Central memory CD8-positive, alpha-beta T cell (primary cell): ENCODE measurements around the gene OPRL1.

Experiments
- ATAC-seq: fragments of 150-1000 bp; cut with Tn5 transposase; replicated peaks from 2 replicates; pipeline ENCODE4 v1.10.0; 2022; ENCODE audit warnings: mild to moderate bottlenecking, moderate FRiP score, moderate number of reproducible peaks; ENCODE audit not compliant: poor library complexity, severe bottlenecking; ENCODE audit errors: extremely low read depth
- DNase-seq, 2 donors: peaks; one replicate each; pipeline ENCODE4 v3.0.0; 2021; ENCODE audit warnings: low spot score in 2 of 2
- H3K27ac Mint-ChIP-seq: one replicate; pipeline ENCODE4 v1.8.0; 2022; ENCODE audit warnings: low read depth, mild to moderate bottlenecking, moderate library complexity, mixed read lengths
- H3K27me3 Mint-ChIP-seq: one replicate; pipeline ENCODE4 v1.8.0; 2022; ENCODE audit warnings: mixed read lengths
- H3K36me3 Mint-ChIP-seq: one replicate; pipeline ENCODE4 v1.8.0; 2022; ENCODE audit warnings: mild to moderate bottlenecking, moderate library complexity, mixed read lengths; ENCODE audit not compliant: insufficient read depth
- H3K4me1 Mint-ChIP-seq: one replicate; pipeline ENCODE4 v1.8.0; 2022; ENCODE audit warnings: mixed read lengths
- H3K4me3 Mint-ChIP-seq: one replicate; pipeline ENCODE4 v1.8.0; 2022; ENCODE audit warnings: mild to moderate bottlenecking, moderate library complexity, mixed read lengths
- H3K9me3 Mint-ChIP-seq: one replicate; pipeline ENCODE4 v1.8.0; 2022; ENCODE audit warnings: mixed read lengths

OPRL1 gene

DNA sequence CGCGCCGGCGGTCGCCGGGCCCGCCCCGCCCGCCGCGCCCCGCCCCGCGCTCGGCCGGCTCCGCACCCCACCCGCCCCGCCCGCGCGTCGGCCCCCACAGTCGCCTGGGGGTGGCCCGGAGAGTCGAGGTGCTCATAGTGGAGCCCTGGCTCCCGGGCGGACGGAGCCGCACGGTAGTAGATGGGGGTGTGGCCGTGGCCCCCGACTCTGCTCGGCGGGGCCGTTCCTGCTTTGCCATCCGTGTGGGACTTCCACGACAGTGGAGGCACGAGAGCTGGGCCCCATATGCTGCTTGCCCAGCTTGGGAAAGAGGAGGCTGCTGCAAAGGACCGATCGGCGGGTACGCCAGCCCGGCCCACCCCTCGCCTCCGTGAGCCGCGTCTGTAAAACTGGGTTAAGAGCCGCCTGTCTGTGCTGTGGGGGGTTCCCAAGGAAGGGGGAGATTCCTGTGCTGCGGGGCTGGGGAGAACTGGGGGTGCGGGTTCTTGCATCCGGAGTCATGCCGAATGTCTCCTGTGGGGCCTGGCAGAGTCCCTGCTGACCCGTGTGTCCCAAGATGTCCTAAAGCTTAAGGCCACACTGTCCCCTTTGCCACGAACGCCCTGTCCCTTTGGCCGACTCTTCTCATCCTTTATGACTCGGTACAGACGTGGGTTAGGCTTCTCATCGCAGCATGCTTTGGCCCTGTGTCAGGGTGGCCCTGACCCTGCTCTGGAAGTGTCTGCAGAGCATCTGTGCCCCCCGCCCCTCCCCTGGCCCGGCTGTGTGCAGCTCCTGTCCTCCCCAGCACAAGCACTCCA is at the start of gene OPRL1:
TSS of gene OPRL1 (plus strand) at position 70 of the 800 bp plus-strand sequence. CDS start 12,639 bp downstream, outside the sequence.
- Mint-ChIP-seq H3K27me3 (no peaks in the 10 kb centered on the region), H3K36me3 (peaks cover 10% of the 10 kb centered on the region), H3K4me3 (peak within 1 kb of the TSS; percentile 93), H3K4me1 (peaks cover 60% of the 10 kb centered on the region), H3K9me3 (no peaks in the 10 kb centered on the region), H3K27ac (peak within 1 kb of the TSS; percentile 70)
- DNase-seq (peak in 1 of 2 donors; percentile 55), ATAC-seq (peak; percentile 47)

DNA sequence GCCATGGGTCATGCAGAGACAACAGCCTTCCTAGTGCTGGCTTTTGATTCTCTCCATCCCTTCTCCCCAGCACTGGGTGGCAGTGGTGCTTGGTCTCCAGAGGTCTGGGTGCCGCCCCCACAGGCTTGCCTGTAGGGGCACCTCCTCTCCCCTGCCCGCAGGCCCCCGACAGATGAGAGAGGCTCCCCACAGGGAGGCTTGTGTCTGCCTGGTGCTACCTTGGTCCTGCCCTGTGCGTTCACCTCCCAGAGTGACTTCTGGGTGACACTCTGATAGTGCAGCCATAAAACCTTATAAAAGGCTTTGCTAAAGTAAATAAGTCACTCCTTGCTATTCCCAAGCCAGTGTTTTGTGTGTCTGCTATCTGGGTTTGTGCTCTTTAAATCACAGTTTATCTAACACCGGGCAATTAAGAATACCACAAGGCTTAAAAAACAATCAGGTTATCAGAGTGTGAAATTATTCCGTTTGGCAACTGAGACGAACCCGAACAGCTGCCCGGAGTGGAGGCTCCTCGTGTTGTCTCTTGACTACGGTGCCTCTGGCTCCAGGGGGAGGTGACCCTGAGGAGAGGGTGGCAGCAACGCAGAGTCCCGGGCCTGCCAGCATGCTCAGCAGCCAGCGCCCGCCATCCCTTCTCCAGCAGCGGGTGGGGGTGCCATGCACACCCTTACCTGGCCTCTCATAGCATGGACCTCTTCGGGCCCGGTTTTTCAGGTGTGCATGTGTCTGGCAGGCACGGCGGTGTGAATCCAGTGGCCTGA is 49.3 kb upstream of the OPRL1 start:
- no peak for ATAC-seq
- no peak overlapping the region for H3K4me3 Mint-ChIP-seq
- no peaks in the 10 kb centered on the region for H3K9me3 Mint-ChIP-seq
- H3K27ac Mint-ChIP-seq, result no peak overlapping the region
- no peaks in the 10 kb centered on the region for H3K27me3 Mint-ChIP-seq
- peaks cover 29% of the 10 kb centered on the region for H3K4me1 Mint-ChIP-seq
- H3K36me3 Mint-ChIP-seq, result peaks cover 45% of the 10 kb centered on the region
- DNase-seq, result no peak

DNA sequence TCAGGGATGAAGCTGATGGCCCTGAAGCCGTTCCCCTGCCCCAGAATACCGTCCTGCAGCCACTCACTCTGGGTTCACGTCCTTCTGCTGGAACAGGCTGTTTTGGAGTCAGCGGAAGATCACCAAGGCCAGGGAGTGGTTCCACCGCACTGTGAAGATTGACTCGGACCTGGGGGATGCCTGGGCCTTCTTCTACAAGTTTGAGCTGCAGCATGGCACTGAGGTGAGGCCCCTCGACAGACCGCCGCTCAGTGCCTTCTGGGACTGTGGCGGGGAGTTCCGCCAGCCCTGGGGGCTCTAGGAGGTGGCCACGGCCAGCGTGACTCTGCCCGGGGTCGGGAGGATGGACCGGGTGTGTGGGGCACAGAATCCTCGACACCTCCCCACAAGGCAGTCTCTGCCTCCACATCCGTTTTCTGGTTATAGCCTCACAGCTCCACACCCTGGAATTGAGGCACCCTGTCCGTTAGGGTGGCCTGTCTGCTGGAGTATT is 48.0 kb upstream of the OPRL1 start:
- Mint-ChIP-seq H3K36me3 (peaks cover 43% of the 10 kb centered on the region), H3K9me3 (no peaks in the 10 kb centered on the region), H3K27ac (no peak overlapping the region), H3K4me3 (no peak overlapping the region), H3K4me1 (peaks cover 43% of the 10 kb centered on the region), H3K27me3 (no peaks in the 10 kb centered on the region)
- DNase-seq (no peak), ATAC-seq (no peak)

DNA sequence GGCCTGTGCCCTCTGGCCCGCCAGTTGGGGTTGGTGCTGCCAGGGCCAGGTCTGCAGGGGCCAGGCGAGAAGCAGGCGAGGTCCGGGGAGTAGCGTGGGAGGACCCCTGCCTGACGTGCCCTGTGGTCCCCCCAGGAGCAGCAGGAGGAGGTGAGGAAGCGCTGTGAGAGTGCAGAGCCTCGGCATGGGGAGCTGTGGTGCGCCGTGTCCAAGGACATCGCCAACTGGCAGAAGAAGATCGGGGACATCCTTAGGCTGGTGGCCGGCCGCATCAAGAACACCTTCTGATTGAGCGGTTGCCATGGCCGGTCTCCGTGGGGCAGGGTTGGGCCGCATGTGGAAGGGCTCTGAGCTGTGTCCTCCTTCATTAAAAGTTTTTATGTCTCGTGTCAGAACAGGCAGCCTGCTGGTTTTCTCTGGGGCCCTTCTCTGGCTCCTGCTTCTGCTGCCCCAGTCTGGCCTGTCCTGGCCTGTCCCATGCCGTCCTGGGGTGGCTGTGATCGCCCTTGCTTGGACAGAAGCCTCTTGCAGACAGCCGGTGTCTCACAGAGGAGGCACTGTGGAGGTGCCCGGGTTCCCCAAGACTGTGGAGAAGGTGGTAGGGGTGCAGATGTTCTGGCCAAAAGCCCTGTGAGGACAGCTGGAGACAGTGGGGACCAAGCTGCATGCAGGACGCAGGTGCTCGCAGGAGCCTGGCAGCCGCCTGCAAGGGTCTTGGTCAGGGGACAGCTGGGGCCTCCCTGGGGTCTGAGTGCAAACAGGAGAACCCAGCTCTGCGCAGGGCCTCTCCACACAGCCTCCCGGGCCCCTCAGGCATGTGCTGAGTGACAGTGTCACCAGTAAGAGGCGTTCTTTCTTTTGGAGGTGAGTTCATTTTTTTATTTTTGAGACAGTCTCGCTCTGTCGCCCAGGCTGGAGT is 46.9 kb upstream of the OPRL1 start:
- no peak overlapping the region for H3K4me3 Mint-ChIP-seq

DNA sequence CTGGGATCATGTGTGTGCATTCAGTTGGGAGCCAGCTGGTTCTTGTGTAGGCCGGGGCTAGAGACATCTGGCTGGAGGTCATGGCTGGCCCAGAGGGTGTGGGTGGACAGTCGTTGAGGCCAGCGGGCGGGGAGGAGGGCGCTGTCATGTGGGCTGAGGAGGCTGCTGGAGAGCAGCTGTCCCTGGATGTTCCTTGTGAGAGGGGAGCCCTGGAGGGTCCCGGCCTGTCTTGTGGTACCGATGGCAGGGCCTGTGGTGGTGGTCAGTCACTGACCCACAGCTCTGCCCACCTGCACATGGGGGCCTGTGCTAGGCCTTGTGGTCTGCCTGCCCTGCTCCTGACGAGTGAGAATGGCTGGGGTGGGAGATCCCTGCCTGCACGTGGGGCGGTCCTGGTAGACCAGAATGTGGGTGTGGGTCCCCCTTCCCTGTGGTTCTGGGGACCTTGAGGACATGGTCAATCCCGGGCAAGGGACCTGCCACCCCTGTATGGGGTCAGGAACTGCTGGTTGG is 45.8 kb upstream of the OPRL1 start:
- Mint-ChIP-seq H3K27ac (peak overlapping the region; percentile 77), H3K9me3 (no peaks in the 10 kb centered on the region), H3K4me1 (peaks cover 51% of the 10 kb centered on the region), H3K27me3 (no peaks in the 10 kb centered on the region), H3K36me3 (peaks cover 37% of the 10 kb centered on the region), H3K4me3 (peak overlapping the region; percentile 70)
- DNase-seq, result no peak
- ATAC-seq, result no peak

More for the DNA sequence above, 46.9 kb upstream of the OPRL1 start:
- Mint-ChIP-seq H3K27ac (no peak overlapping the region), H3K9me3 (no peaks in the 10 kb centered on the region), H3K27me3 (no peaks in the 10 kb centered on the region), H3K36me3 (peaks cover 41% of the 10 kb centered on the region), H3K4me1 (peaks cover 51% of the 10 kb centered on the region)
- ATAC-seq (no peak), DNase-seq (no peak)

DNA sequence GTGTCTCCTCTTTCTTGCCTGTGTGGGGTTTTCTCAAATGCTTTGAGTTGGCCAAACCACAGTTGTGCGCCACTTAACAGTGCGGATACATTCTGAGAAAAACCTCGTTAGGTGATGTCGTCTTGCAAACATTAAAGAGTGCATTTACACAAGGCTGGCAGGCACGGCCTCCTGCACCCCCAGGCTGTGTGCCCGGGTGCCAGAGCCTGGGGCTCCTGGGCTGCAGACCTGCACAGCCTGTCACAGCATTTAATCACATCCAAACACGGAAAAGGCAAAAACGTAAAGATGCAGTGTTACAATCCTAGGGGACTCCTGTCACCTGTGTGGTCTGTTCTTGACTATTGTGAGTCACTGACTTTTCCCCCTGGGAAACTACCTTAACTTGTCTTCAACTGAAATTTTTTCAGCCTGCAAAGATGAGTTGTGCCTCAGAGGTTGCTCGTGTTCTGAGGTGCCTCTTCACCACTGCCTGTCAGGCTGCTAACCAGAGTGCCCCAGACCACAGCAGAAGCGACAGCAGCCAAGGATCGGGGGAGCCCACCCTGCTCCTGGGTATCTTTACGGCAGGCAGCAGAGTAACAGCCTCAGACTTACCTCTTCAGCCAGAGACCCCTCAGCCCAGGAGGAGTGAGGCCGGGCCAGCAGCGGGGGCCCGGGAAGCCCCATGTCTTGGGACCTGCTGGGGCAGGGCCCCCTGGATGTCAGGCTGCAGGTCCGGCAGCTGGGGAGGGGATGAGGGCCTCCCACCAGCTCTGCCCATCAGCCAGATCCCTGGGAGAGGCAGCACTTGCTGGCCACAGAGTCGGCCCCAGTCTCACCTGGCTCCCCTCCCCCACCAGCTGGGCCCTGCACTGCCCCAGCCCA is 44.6 kb upstream of the OPRL1 start:
- DNase-seq (peak in 1 of 2 donors; percentile 41), ATAC-seq (peak; percentile 61)
- peaks cover 62% of the 10 kb centered on the region for H3K4me1 Mint-ChIP-seq
- H3K27ac Mint-ChIP-seq, result peak overlapping the region; percentile 77
- no peaks in the 10 kb centered on the region for H3K27me3 Mint-ChIP-seq
- no peaks in the 10 kb centered on the region for H3K9me3 Mint-ChIP-seq
- H3K4me3 Mint-ChIP-seq, result peak overlapping the region; percentile 70
- H3K36me3 Mint-ChIP-seq, result peaks cover 27% of the 10 kb centered on the region

DNA sequence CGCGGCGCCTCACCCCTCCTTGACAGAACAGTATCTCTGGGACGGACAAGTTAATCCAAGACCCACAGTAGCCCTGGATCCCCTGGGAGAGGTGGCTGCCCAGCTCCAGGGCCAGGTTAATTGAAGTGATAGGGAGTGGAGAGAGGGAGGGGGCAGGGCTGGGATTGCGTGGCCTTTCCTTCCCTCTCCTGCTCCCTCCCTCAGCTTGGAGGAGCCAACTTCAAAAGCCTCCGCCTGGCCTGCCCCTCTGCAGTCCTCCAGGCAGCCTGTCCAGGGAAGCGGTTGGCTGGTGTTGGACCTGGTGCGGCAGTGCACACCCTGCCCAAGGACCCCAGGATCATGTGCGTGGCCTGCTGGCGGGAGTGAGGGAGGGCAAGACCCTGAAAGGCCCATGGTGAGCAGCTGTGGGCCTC is 43.9 kb upstream of the OPRL1 start, which contains the start of gene C20orf204:
TSS of gene C20orf204 (plus strand) at position 250 of the 413 bp plus-strand sequence. CDS start at position 392, 142 bp downstream.
- peaks cover 24% of the 10 kb centered on the region for H3K36me3 Mint-ChIP-seq

DNA sequence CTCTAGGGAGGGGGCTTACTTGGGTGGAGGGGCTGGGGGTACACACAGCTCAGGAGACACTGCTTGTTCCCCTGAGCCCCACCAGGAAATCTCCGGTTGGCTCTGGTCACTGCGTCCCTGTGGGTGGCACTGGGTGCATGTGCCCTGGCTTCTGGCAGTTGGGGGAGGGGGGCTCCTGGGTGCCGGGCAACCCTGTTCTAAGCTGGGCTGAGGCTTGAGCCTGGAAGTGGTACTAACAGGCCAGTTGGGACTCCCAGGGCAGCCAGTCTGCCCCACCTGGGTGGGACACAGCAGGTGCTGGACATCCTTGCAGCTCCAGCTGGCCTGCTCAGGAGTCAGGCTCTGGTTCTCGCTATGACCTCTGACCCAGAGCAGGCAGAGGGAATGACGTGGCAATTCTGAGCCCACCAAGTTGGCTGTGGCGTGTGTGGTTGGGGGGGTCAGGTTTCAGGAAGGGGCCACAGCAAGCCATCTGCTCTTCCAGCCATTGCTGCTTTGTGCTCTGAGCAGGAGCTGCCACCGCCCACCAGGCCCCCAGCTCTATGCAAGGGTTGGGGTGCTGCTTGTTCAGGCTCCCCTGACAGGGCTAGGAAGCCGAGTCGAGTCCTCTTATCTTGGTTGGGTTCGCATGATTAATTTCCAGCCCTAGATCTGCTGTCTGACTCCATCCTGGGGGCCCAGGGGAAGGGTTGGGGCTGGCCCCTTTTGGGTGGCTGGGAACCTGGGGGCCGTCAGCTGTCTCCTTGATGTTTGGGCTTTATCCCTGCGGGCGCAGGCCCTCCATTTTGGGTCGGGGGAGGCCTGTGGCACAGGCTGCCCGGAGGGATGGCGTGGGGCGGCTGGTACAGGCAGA is 43.3 kb upstream of the OPRL1 start:
- no peak for ATAC-seq
- peaks cover 62% of the 10 kb centered on the region for H3K4me1 Mint-ChIP-seq
- peak overlapping the region; percentile 73 for H3K4me3 Mint-ChIP-seq
- no peaks in the 10 kb centered on the region for H3K9me3 Mint-ChIP-seq
- H3K27ac Mint-ChIP-seq, result peak overlapping the region; percentile 29
- H3K27me3 Mint-ChIP-seq, result no peaks in the 10 kb centered on the region
- H3K36me3 Mint-ChIP-seq, result peaks cover 20% of the 10 kb centered on the region
- no peak for DNase-seq

More for the DNA sequence above, 43.9 kb upstream of the OPRL1 start, which contains the start of gene C20orf204:
- Mint-ChIP-seq H3K27ac (peak within 1 kb of the TSS; percentile 77), H3K4me3 (peak within 1 kb of the TSS; percentile 73), H3K4me1 (peaks cover 62% of the 10 kb centered on the region), H3K9me3 (no peaks in the 10 kb centered on the region), H3K27me3 (no peaks in the 10 kb centered on the region)
- DNase-seq, result no peak
- no peak for ATAC-seq

DNA sequence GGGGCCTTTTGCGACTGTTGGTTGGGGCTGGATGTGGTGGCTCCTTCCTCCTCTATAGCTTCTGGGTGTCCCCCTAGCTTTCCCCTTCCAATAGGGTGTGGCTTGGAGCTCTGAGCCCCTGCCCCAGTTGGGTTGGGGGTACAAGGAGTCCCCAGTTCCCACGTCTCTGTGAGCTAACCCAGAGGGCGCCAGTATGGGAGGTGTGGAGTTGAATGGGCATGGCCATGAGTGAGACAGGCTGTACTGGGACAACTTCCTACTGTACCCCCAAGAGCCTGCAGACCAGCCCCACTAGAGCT is 42.7 kb upstream of the OPRL1 start:
- DNase-seq (no peak), ATAC-seq (no peak)
- peaks cover 65% of the 10 kb centered on the region for H3K4me1 Mint-ChIP-seq

DNA sequence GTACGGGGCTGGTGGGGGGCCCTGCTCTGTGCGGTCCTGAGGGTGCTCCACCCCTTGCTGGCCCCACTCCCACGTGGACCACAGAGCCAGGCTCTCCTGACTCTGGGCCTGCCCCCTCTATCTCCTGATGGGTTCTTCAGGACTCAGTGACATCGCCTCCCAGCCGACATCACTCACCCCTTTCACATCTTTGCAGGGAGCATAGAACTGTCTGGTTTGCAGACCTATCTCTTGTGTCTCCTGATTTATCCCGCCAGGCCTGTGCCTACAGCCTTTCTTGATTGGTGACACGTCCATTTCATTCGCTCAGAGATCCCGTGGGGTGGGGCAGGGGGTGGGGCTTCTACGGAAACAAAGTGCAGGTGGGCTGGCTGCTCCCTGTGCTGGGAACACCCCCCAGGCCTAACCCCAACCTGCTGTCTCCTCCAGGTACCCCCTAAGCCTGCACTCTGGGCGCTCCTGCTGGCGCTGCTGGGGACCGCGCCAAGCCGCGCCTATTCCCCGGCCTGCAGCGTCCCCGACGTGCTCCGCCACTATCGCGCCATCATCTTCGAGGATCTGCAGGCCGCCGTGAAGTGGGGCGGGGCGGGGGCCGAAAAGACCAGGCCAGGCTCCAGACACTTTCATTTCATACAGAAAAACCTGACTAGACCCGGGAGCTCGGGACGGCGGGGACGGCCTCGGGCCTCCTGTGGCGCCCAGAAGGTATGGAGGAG is 42.2 kb upstream of the OPRL1 start:
- Mint-ChIP-seq H3K36me3 (peaks cover 17% of the 10 kb centered on the region), H3K4me1 (peaks cover 63% of the 10 kb centered on the region), H3K27ac (no peak overlapping the region), H3K27me3 (no peaks in the 10 kb centered on the region), H3K9me3 (no peaks in the 10 kb centered on the region), H3K4me3 (peak overlapping the region; percentile 73)
- DNase-seq, result no peak
- ATAC-seq, result no peak

More for the DNA sequence above, 42.7 kb upstream of the OPRL1 start:
- Mint-ChIP-seq H3K27ac (peak overlapping the region; percentile 29), H3K27me3 (no peaks in the 10 kb centered on the region), H3K36me3 (peaks cover 20% of the 10 kb centered on the region), H3K9me3 (no peaks in the 10 kb centered on the region), H3K4me3 (peak overlapping the region; percentile 73)
